Mesothelial cell of epicardium (in vitro differentiated cells): ENCODE data around the gene THOP1. TPM values are rescaled to one million over a fixed set of nuclear protein-coding genes. Genes with fewer than 3 reads are reported as not detected.

Experiments used
- DNase-seq, 2 experiments: peaks; one replicate each; pipeline ENCODE4 v3.0.0; 2021; ENCODE audit warnings: low spot score in 2 of 2; ENCODE audit not compliant: unreplicated experiment in 2 of 2
- H3K27ac Mint-ChIP-seq: 2 replicates; pipeline ENCODE4 v1.8.0; 2021; ENCODE audit warnings: mixed read lengths
- H3K27me3 Mint-ChIP-seq: 2 replicates; pipeline ENCODE4 v1.8.0; 2021; ENCODE audit warnings: low read depth, mixed read lengths
- H3K36me3 Mint-ChIP-seq: 2 replicates; pipeline ENCODE4 v1.8.0; 2021; ENCODE audit warnings: mixed read lengths
- H3K4me1 Mint-ChIP-seq: 2 replicates; pipeline ENCODE4 v1.8.0; 2021; ENCODE audit warnings: mixed read lengths
- H3K4me3 Mint-ChIP-seq: 2 replicates; pipeline ENCODE4 v1.8.0; 2021; ENCODE audit warnings: mild to moderate bottlenecking, moderate library complexity, mixed read lengths
- H3K9me3 Mint-ChIP-seq: 2 replicates; pipeline ENCODE4 v1.8.0; 2021; ENCODE audit warnings: mixed read lengths
- CTCF ChIP-seq: fragments of 200-600 bp; sonication (generic); IDR thresholded peaks from one replicate; pipeline ENCODE4 v1.5.0; 2021; ENCODE audit warnings: antibody characterized with exemption; ENCODE audit not compliant: unreplicated experiment
- total RNA-seq: library from RNA; stranded (reverse); gene quantifications from 3 replicates; pipeline ENCODE4 v1.2.1, GENCODE V29; 2021

Gene THOP1
- total RNA-seq, 1 donor from 2014 or later: 80.8 TPM

- no peak for TF ChIP-seq CTCF
- Mint-ChIP-seq H3K4me1 (peaks cover 3% of the 10 kb centered on the region), H3K36me3 (peaks cover 42% of the 10 kb centered on the region), H3K27me3 (no peaks in the 10 kb centered on the region), H3K9me3 (peaks cover 16% of the 10 kb centered on the region), H3K27ac (no peak overlapping the region), H3K4me3 (no peak overlapping the region)
- no peak for DNase-seq
Observed at GRCh38 chr19:2824129-2824528, 38.8 kb downstream of the THOP1 start.

GRCh38 chr19:2827022-2827421 is 41.7 kb downstream of the THOP1 start:
- Mint-ChIP-seq H3K27ac (no peak overlapping the region), H3K4me1 (no peaks in the 10 kb centered on the region), H3K36me3 (peaks cover 60% of the 10 kb centered on the region), H3K4me3 (no peak overlapping the region), H3K27me3 (no peaks in the 10 kb centered on the region), H3K9me3 (peaks cover 28% of the 10 kb centered on the region)
- TF ChIP-seq CTCF: no peak
- no peak for DNase-seq

- DNase-seq: no peak
- no peak for TF ChIP-seq CTCF
- peaks cover 69% of the 10 kb centered on the region for H3K36me3 Mint-ChIP-seq
- H3K4me1 Mint-ChIP-seq: no peaks in the 10 kb centered on the region
- H3K9me3 Mint-ChIP-seq: peaks cover 35% of the 10 kb centered on the region
- no peak overlapping the region for H3K4me3 Mint-ChIP-seq
- H3K27me3 Mint-ChIP-seq: no peaks in the 10 kb centered on the region
- H3K27ac Mint-ChIP-seq: no peak overlapping the region
Observed at GRCh38 chr19:2827840-2828489, 42.7 kb downstream of the THOP1 start.

- no peak for DNase-seq
- Mint-ChIP-seq H3K4me3 (no peak overlapping the region), H3K27me3 (no peaks in the 10 kb centered on the region), H3K4me1 (no peaks in the 10 kb centered on the region), H3K9me3 (peaks cover 49% of the 10 kb centered on the region), H3K36me3 (peaks cover 72% of the 10 kb centered on the region), H3K27ac (no peak overlapping the region)
- TF ChIP-seq CTCF: no peak
Observed at GRCh38 chr19:2834294-2834871, 49.1 kb downstream of the THOP1 start.

GRCh38 chr19:2837430-2837829 is 52.1 kb downstream of the THOP1 start:
- no peak overlapping the region for H3K4me3 Mint-ChIP-seq
- DNase-seq: no peak
- H3K27me3 Mint-ChIP-seq: no peaks in the 10 kb centered on the region
- peaks cover 53% of the 10 kb centered on the region for H3K36me3 Mint-ChIP-seq
- peaks cover 4% of the 10 kb centered on the region for H3K4me1 Mint-ChIP-seq
- no peak overlapping the region for H3K27ac Mint-ChIP-seq
- H3K9me3 Mint-ChIP-seq: peaks cover 35% of the 10 kb centered on the region
- no peak for TF ChIP-seq CTCF
